GM19193 (cell line): ENCODE data around the gene LAMC2.

Source experiments
- POLR2A ChIP-seq: IDR thresholded peaks from 4 replicates; pipeline ENCODE4 v1.6.1; 2011; ENCODE audit not compliant: insufficient read depth, insufficient read length; ENCODE audit errors: extremely low read depth

The LAMC2 gene

DNA sequence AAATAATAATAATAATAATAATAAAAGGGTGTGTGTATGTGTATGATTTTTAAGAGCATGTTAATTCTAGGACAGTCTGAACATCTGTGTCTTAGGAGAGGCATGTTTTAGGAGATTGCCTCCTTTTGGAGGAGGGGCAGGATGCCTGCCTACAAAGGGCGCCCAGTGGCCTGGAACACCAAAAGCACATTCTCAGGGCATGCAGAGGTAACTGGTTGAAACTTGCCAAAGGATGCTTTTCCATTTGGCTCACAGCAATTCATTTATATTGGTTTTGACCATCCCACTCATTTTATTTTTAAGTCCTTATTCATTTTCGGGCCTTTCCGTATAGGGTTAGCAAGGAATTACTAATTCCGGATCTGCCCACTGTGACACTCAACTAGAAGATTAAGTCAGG is 21.1 kb upstream of the LAMC2 start:
- no peak for TF ChIP-seq POLR2A

DNA sequence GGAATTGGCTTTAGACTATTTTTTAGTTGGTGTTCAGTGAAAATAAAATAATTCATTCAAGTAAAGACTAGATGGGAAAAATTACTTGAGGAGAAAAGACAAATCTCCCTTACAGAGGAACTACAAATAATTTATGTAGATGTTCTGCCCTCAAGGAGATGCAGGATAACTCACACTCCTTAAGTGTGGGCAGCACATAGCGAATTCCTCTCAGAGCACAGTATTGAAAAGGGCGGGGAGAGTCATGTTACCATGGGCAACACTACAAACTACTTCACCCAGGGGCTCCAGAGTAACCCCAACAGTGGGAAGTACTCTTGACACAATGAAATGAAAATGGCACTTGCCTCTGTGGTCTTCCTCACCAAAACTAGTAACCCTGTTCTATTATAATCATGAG is 20.6 kb upstream of the LAMC2 start:
- TF ChIP-seq POLR2A = no peak

- TF ChIP-seq POLR2A = no peak
Observed at GRCh38 chr1:183166454-183166853, 19.6 kb upstream of the LAMC2 start.

GRCh38 chr1:183167676-183168075 is 18.4 kb upstream of the LAMC2 start:
- no peak for TF ChIP-seq POLR2A

- no peak for TF ChIP-seq POLR2A
Observed at GRCh38 chr1:183168308-183168707, 17.8 kb upstream of the LAMC2 start.

GRCh38 chr1:183173828-183174227 is 12.2 kb upstream of the LAMC2 start:
- no peak for TF ChIP-seq POLR2A

DNA sequence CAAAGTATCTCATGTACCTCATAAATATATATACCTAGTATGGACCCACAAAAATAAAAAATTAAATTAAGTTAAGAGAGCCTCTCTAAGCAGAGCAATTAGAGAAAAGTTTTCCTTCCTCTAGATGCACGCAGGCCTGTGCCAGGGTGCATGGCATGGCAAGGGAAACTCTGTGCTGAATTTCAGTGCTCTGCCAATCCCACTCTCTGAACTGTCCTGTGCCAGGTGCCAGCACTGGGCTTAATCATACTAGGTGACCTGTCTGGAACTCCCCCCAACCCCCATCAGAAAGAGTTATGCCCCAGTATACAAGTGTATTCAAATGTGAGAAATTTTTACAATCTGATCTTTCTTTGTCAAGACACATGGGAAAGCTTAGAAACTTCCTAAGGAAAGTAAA is 10.4 kb upstream of the LAMC2 start:
- TF ChIP-seq POLR2A = no peak

DNA sequence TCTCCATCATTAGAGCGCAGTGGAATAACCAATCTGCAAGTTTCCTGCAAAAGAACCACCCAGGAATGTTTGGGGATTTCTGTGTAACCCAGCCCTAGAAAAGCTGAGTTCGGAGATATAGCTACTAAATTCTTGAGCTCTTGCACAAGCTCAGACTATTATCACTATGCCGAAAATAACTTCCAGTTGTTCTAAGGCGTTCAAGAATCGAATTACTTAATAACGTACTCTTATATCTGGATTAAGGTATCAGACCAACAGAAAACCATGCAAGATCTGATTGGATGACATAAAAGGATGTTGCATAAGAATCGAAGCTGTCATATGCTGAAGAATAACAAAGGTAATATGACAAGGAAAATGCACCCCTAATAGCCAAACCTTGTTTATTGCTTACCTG is 7.5 kb upstream of the LAMC2 start:
- no peak for TF ChIP-seq POLR2A

- no peak for TF ChIP-seq POLR2A
Observed at GRCh38 chr1:183179033-183179432, 7.0 kb upstream of the LAMC2 start.

- TF ChIP-seq POLR2A = no peak
Observed at GRCh38 chr1:183180218-183180617, 5.8 kb upstream of the LAMC2 start.

DNA sequence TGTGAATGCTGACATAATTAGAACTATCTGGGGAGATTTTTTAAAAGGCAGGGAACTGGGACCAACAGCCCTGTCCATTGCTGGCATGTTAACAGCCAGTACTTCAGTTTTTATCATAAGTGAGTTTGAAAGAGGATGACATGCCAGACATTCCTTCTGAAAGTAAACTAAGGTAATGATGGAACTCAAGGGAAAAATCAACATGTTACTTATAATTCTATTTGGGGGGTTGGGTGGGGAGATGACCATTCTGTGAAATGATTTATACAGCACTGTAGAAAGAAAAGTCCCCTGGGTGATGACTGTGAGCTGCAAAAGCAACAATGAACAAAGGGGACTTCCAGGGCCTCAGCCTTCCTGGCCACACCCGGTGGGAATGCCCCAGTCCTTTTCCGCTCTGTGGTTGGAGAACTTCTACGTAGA is 5.4 kb upstream of the LAMC2 start:
- TF ChIP-seq POLR2A = no peak

- TF ChIP-seq POLR2A = no peak
Observed at GRCh38 chr1:183186841-183187240, 777 bp downstream of the LAMC2 start.

DNA sequence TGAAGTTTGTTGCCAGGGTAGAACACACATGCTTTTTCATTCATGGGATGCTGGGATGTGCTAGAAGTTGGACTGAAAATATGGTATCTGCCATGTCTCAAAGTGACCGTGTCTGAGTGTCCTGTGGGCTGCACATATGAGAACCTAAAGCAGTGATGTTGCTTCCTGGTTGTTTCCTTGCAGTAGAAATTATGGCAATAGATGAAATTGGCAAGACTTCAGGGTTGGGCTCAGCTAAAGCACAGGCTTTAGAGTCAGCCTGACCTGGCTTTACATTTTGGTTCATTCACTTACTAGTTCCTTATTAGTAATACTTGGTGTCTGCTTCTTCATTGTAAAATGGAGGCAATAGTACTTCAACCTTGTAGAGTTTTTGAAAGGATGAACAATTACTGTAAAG is 2.2 kb downstream of the LAMC2 start:
- TF ChIP-seq POLR2A = no peak

GRCh38 chr1:183191833-183192232 is 5.8 kb downstream of the LAMC2 start:
- no peak for TF ChIP-seq POLR2A

GRCh38 chr1:183193963-183194525 is 8.0 kb downstream of the LAMC2 start:
- no peak for TF ChIP-seq POLR2A

- no peak for TF ChIP-seq POLR2A
Observed at GRCh38 chr1:183194527-183195141, 8.6 kb downstream of the LAMC2 start.

- no peak for TF ChIP-seq POLR2A
Observed at GRCh38 chr1:183195142-183195574, 9.1 kb downstream of the LAMC2 start.

DNA sequence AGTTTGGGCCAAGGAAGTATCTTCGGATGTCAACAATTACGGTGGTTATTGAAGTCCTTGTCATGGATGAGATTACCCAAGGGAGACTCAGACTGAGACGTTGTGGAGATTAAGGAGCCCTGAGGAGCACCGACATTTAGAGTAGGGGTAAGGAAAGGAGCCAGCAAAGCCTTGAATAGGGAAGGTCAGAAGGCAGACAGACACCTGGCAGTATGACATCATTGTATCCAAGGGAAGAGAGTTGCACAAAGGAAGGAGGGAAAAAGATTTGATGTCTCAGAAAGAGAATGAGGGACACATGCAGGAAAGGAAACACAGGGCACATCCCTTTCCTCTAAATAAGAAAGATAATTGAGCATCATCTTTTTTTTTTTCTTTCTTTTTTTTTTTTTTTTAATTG is 11.7 kb downstream of the LAMC2 start:
- no peak for TF ChIP-seq POLR2A

DNA sequence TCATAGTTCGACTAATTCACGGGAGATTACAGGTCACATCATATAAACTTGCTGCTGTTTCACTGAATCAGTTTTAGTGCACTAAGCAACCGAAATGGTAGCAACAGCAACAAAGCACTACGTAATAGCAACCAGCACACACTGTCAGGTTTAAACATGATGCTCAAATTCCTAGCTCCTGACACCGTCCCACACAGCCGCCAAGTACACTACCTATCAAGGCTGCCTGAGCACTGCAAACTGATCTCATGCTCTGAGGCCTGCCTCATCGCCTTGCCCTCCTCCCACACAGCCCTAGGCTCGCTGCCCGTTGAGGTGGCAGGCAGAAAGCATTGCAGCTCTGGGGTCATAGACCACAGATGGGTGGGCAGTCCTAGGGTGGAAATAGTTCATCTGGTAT is 12.4 kb downstream of the LAMC2 start:
- no peak for TF ChIP-seq POLR2A
